Activated CD4-positive, alpha-beta T cell treated with anti-CD3 and anti-CD28 coated beads, Interleukin-2, amount 50 U/mL, for 16 hours (primary cell): ENCODE results near the gene CEP162.
"Not testable (repeated sequence)": the region's sequence is repeated elsewhere in the genome, so short reads cannot be mapped to it uniquely, and the experiment has no call there.

Source experiments
- DNase-seq: peaks from one replicate; pipeline ENCODE4 v3.0.0-alpha.2; 2020

Gene CEP162

GRCh38 chr6:84227434-84228197, at the start of gene CEP162:
Gene CEP162, minus strand, starts transcription at chr6:84227643. Its CDS starts 1,250 bp downstream, at chr6:84226393.
- DNase-seq, result peak; percentile 89

- no peak for DNase-seq
Observed at GRCh38 chr6:84274856-84275255, 47.4 kb upstream of the CEP162 start.

- DNase-seq, result no peak
Observed at GRCh38 chr6:84273048-84273809, 45.8 kb upstream of the CEP162 start.

GRCh38 chr6:84272298-84272697, 44.9 kb upstream of the CEP162 start:
- no peak for DNase-seq

- no peak for DNase-seq
Observed at GRCh38 chr6:84271061-84271716, 43.7 kb upstream of the CEP162 start.

- no peak for DNase-seq
Observed at GRCh38 chr6:84269947-84270733, 42.7 kb upstream of the CEP162 start.

- no peak for DNase-seq
Observed at GRCh38 chr6:84268781-84269180, 41.3 kb upstream of the CEP162 start.

- no peak for DNase-seq
Observed at GRCh38 chr6:84263557-84263956, 36.1 kb upstream of the CEP162 start.

GRCh38 chr6:84260926-84261325, 33.5 kb upstream of the CEP162 start:
- DNase-seq, result no peak

GRCh38 chr6:84260196-84260595, 32.8 kb upstream of the CEP162 start:
- no peak for DNase-seq

- no peak for DNase-seq
Observed at GRCh38 chr6:84258866-84259265, 31.4 kb upstream of the CEP162 start.

- no peak for DNase-seq
Observed at GRCh38 chr6:84258268-84258667, 30.8 kb upstream of the CEP162 start.

- DNase-seq, result no peak
Observed at GRCh38 chr6:84255641-84256040, 28.2 kb upstream of the CEP162 start.

GRCh38 chr6:84253380-84253779, 25.9 kb upstream of the CEP162 start:
- no peak for DNase-seq

- no peak for DNase-seq
Observed at GRCh38 chr6:84251891-84252539, 24.6 kb upstream of the CEP162 start.

GRCh38 chr6:84249724-84250123, 22.3 kb upstream of the CEP162 start:
- DNase-seq, result no peak

GRCh38 chr6:84244416-84245081, 17.1 kb upstream of the CEP162 start:
- not testable (repeated sequence) for DNase-seq

GRCh38 chr6:84243240-84243639, 15.8 kb upstream of the CEP162 start:
- DNase-seq, result no peak

- DNase-seq, result no peak
Observed at GRCh38 chr6:84242265-84242664, 14.8 kb upstream of the CEP162 start.

- DNase-seq, result no peak
Observed at GRCh38 chr6:84228198-84228543, 728 bp upstream of the CEP162 start.

- DNase-seq, result no peak
Observed at GRCh38 chr6:84227044-84227433, 404 bp downstream of the CEP162 start.

GRCh38 chr6:84224251-84224650, 3.2 kb downstream of the CEP162 start:
- DNase-seq, result no peak
